ENCODE results near the gene DHRS7C.

- TF ChIP-seq YY1 (IDR thresholded peaks at IDR 0.05; ENCODE audit: insufficient read depth, insufficient read length) (no peak), SUZ12 (IDR thresholded peaks at IDR 0.05; ENCODE audit: extremely low read depth, insufficient read depth, insufficient read length) (no peak)
Measured at GRCh38 chr17:9729735-9730420, 61.5 kb downstream of the DHRS7C start.
